GM19372 (cell line): ENCODE results near the gene STXBP5.
A peak's percentile ranks its signal among the peaks of the same experiment; 100 is the strongest.
"Not testable (repeated sequence)": the region's sequence is repeated elsewhere in the genome, so short reads cannot be mapped to it uniquely, and the experiment has no call there.

ENCODE experiments used
- ATAC-seq: cut with Tn5 transposase; IDR thresholded peaks from one replicate; pipeline ENCODE4 v1.9.1; 2021; ENCODE audit warnings: mild to moderate bottlenecking, low read depth, moderate library complexity; ENCODE audit not compliant: unreplicated experiment

The STXBP5 gene

DNA sequence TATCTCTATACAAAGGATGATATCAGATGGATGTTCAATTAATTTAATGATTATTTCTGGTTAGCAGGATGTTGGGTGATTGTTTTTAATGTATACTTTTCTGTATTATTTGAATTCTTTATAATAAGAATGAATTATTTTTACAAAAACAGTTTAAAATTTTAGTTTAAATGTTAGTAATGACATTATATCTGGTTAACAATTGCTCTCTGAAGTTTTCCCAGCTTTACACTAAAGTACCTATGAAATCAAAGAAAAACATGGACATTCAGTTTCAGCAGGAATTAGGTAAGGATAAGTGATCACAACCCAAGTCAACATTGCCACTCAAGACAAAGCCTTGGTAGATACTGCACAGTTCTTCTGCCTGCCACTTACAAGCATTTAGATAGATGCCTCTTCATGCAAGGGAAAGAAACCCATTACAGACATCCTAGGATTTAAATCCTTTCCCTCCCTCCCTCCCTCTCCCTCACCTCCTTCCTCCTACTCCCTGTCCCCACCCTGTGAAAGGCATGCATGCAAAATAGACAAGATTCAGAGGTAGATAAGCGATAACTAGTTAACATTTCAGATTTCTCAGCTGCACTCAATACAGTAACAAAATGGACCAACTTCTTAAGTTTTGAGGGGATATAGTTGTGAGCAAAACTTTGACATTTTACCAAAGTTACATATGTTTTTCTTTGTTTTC is 143.8 kb downstream of the STXBP5 start:
- ATAC-seq, result no peak

DNA sequence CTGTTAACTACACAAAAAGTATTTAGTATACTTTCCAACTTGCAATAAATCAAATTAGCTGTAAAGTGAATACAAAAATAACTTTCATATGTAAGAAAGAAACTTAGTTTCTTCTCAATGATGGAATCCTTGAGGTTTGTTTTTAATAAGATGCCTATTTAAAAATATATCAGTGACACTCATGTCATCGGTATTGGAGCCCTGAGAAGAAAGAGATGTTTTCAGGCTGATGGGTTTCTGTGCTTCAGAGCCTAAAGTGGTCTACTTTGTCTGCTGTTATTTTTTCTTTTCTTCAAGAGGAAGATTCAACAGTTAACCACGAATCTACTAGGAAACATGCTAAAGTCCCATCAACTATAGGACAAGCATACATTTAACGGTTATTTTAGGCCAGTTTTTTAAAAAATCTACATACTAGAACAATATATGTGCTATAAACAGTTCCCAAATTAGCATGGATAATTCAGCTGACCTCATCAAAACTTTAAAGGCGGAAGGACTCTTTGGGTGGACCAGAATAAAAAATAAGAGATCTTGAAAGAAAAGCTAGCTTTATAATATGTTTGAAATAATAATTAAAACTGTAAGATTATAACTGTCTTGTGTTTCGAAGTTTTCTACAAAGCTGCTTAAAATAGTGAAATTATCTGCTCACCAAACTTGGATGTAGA is 157.2 kb downstream of the STXBP5 start:
- no peak for ATAC-seq

DNA sequence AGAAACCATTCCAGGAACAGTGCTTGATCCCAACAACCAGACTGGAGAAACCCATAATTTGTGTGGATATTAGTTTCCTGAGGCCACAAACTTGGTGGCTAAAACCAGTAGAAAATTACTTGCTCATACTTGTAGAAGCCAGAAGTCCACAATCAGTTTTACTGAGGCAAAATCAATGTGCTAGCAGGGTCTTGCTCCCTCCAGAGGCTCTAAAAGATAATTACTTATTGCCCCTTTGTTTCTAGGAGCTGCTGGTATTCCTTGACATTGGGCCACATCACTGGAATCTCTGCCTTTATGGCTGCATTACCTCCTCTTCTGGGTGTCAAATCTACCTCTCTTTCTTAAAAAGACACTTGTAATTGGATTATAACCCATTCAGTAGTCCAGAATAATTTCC is 162.1 kb downstream of the STXBP5 start:
- ATAC-seq, result no peak

DNA sequence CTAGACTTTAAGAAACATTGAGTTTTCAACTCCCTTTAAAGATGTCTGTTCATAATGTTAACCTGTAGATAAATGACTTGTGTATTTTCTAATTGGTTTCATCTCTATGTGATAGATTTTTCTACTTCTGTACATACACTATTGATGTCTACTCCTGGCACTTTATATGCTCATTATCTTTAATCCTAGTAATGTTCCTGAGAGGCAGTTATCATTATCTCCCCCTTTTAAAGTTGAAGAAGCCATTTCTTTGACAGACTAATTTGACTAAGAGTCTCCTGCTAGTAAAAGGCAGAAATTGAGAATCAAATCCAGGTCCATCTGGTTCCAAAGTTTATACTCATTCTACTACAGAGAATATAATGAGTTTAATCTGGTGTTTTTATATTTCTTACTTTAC is 167.1 kb downstream of the STXBP5 start:
- no peak for ATAC-seq

DNA sequence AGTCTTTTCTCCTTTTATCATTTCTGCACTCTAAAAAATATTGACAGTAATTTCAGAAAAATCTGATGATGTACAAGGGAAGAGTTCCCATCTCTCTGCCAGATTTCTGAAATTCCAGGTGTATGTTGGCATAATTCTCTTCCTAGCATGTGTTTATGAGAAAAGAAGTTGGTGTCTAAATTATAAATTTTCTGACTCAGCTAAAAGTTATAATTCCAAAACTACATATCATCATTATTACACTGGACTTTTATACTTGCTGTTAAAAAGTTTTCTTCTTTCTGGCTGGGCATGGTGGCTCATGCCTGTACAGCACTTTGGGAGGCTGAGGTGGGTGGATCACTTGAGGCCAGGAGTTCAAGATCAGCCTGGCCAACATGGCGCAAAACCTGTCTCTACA is 168.6 kb downstream of the STXBP5 start:
- no peak for ATAC-seq

DNA sequence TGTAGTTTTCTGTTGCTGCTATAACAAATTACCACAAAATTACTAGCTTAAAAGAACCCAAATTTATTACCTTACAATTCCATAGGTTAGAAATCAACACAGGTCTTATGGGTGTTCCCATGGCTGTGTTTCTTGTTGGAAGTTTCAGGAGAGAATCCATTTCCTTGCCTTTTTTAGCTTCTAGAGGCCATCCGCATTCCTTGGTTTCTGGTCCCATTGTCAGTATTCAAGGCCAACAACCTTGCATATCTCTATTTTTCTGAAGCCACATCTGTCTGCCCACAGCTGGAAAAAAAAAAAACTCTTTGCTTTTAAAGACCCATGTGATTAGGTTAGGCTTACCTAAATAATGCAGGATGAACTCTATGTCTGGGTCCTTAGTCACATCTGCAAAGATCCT is 174.6 kb downstream of the STXBP5 start:
- no peak for ATAC-seq

DNA sequence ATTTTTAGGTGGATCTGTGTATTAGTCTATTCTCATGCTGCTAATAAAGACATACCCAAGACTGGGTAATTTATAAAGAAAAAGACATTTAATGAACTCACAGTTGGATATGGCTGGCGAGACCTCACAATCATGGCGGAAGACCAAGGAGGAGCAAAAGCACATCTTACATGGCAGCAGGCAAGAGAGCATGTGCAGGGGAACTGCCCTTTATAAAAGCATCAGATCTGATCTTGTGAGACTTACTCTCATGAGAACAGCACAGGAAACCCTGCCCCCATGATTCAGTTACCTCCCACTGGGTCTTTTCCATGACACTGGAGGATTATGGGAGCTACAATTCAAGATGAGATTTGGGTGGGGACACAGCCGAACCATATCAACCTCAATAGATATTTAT is 176.6 kb downstream of the STXBP5 start:
- not testable (repeated sequence) for ATAC-seq

DNA sequence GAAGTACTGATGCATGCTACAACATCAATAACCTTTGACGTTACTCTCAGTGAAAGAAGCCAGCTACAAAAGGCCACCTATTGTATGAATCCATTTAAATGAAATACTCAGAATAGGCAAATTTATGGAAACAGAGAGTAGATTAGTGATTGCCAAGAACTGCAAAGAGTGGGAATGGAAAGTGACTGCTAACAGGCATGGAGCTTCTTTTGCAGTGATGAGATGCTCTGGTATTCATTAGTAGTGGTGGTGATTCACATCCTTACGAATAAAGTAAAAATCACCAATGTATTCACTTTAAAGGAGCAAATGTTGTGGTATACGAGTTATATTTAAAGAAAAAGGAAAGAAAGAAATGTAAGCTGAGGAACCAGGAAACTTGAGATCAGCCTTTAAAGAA is 177.5 kb downstream of the STXBP5 start:
- ATAC-seq, result no peak

DNA sequence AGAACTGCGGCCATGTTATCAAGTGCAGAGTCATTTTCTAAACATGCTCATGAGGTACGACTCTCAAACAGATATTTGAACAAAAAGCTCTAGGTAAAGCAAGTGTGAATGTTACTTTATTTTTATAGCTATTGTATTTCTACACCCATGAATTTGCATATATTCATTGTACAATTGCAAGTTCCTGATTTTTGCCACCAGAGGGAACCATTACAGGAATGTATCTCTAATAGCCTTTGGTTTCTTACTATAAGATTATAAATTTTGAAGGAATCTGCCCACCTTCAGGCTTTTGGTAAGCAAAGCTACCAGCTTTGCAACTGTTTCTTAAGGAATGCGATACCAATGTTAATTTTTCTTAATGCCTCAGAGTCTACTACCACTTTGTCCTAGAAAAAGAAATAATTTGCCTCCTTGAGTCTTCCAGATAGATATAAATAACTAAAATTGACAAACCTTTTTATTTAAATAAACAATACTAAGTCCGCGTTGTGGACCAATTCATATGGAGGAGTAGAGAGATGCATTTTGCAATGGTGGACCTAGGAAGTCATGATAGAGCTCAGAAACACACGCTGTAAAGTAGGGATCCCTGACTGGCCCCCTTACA is 178.8 kb downstream of the STXBP5 start:
- no peak for ATAC-seq

DNA sequence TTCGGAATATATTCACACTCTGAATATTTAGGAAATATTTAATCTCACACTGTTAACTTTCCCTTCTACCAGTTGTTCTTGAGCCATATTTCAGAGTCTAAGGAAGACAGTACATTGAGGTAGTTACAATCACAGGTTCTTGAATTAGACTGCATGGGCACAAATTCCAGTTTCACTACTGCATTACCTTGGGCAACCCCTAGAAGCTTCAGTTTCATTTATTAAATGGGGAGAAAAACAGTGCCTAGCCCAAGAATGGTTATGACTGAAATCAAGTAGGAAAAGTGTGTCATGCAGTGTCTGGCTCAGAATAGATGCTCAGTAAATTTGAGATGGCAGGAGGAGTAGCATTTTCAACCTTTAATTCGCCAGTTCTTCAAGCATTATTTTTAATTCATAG is 179.8 kb downstream of the STXBP5 start:
- no peak for ATAC-seq

DNA sequence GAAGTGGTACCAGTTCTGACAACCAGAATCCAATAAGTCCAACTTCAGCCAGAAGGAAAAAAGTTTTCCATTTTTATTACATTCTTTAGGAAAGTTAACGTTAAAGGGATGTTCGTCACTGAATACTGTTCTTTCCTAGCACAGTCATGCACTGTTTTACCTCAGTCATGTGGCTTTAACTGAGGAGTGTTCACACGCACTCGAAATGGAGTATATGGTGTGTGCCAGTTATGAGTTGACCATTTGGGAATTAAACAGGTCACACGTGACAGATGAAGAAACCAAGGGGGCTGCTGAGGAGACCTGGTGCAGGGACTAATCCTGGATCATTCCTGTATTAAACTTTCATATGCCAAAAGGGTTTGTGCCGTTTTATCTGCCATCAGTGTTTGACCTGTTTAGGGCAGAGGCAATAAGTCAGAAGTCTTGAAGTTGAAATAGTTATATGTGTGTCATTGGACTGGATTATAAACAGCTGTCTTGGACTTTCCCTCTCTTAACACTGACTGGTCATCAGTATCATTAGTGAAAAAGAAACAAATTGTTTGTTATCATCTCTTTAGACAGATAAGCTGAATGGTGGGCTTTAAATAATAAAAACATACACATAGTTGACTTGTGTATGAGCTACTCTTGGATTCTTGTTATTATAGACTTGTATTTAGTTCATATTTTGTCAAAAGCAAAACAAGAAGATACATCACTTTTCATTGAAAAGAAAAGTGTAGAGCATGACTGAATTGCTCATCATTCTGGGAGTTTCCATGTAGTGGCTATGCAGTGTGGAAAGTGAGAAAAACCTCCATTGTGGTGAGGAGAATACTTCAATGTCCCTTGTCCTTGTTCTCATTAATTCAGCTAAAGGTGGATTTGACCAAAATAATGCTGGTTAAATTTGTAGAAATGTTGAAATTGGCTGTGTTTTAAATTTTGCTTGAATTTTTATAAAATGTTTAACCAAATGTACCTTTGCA is 180.8 kb downstream of the STXBP5 start:
- peak; percentile 54 for ATAC-seq

DNA sequence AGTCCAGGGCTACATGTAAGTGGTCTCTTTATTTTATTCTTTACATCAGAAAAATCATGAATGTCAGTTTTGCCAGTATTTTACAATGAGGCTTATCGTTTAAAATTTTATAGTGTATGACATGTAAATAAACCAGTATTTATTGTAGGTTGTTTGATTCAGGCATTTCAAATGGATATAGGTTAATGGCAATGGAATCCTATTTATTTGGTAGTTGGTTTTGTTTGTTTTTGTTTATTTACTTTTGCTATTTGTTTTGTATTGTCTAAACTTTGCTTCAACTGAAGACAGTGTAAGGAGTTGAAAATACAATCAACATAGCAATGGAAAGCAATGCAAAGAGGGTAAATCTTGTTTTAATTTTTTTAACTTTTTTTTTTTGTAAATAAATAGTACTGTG is 185.2 kb downstream of the STXBP5 start:
- no peak for ATAC-seq

DNA sequence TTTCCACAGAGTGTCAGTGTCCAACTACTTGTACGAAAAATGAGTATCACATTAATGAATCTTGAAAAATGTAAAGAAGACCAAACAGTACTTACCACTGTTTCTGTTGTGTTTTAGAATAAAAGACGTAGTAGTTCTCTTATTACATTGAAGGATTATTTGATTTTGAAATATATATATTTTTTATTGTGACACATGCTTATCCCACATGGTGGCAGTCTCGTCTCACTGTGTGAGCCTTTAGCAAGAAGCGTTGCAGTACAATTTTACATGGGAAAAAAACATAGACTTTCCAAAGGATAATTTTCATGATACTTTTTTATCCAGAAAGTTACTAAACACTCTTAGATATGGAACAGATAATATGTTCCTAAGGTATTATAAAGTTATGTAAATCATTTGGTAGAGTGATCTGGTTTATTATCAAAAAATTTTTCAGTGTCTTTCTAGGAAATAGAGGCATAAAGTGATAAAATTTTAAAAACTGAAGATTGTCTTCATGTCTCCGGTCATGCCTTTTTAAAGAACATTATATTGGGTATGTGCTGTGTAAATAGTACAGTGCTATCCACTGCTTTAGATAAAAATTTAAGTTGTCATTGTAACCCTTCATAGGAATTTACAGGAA is 186.8 kb downstream of the STXBP5 start:
- no peak for ATAC-seq

DNA sequence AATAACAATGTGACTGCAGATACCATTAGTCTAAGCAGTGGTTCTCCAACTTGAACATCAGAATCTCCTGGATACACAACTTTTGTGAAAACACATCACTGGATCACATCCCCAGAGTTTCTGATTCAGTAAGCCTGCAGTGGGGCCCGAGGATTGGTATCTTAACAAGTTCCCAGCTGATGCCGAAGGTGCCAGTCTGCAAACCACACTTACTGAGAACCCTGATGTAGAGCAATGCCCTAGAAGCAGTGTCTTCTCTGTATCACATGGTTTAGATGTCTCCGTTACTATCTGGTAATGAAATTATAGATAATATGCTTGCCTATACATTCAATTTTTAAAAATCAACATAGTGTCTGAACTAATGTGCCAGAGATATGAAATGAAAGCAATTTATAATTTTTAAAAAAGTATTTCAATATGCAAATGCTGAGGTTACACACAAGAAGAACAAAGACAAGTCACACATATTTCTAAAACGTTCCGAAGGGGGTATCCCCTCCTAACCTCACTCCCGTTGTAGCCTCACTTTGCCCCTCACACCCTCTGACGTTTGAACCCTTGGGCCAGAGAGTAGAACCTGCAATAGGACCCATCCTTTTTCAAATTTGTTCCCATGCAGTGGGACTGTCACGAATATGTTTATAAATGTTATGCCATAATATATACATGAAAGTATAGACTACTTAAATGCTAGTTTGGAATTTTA is 188.9 kb downstream of the STXBP5 start:
- ATAC-seq, result no peak

DNA sequence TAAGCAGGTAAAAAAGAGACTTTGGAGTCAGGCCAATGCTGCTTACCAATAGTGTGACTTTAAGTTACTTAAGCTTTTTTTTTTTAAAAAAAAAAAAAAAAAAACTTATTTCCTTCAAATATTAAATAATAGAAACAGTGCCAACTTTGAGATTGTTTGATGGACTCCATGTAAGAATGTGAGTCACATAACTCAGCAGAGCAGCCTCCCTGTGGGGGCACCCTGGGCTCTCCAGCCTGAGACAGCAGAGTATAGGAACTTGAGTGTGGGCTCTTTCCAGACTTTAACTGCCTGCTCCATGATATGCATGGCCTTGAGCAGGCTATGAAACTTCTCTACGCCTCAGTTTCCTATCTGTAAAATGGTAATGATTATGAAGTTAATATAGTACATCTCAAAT is 190.9 kb downstream of the STXBP5 start:
- ATAC-seq, result no peak

DNA sequence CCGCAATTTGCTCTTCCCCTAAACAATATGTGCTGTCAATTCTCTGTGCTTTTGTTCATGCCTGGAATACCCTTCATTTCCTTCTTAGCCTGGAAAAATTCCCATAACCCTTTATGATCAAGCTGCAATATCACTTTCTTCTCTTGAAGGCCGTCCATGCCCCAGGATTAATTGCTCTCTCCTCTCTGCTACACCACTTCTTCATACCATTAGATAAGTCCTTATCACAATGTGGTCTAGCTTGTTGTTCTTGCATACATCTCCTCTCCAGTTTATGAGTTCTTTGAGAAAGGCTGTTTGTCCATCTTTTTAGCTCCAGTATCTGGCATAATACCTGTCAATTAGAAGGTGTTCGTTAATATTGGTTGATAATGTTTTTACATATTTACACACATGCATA is 193.1 kb downstream of the STXBP5 start:
- ATAC-seq, result no peak

DNA sequence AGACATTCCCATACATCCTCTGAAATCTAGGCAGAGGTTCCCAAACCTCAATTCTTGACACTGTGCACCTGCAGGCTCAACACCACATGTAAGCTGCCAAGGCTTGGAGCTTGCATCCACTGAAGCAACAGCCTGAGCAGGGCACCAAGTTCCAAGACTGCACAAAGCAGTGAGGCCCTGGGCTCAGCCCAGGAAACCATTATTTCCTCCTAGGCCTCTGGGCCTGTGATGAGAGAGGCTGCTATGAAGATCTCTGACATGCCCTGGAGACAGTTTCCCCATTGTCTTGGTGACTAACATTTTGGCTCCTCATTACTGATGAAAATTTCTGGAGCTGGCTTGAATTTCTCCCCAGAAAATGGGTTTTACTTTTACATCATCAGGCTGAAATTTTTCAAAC is 196.8 kb downstream of the STXBP5 start:
- ATAC-seq, result no peak

DNA sequence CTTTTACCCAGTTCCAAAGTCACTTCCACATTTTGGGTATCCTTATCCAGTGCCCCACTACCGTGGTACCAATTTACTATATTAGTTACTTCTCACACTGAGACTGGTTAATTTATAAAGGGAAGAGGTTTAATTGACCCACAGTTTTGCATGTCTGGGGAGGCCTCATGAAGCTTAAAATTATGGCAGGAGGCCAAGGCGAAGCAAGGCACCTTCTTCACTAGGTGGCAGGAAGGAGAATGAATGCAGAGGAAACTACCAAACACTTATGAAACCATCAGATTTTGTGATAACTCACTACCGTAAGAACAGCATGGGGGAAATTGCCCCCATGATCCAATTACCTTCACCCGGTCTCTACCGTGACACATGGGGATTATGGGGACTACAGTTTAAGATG is 197.6 kb downstream of the STXBP5 start:
- ATAC-seq, result no peak

DNA sequence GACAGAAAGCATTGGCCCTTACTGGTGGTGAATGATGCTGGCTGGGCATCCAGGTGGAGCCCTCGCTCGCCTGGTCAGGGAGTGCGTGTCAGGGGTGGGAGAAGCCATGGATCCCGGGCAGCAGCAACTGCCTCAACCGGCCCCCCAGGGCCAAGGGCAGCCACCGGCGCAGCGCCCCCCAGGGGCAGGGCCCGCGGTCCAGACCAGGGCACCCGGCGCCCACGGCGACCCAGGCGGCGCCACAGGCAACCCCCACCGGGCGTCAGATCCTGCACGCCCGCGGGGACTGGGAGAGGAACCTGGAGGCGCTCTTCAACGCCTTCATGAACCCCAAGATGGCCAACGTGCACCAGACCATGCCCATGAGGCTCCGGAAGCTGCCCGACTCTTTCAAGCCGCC is 202.6 kb downstream of the STXBP5 start:
- ATAC-seq, result no peak

DNA sequence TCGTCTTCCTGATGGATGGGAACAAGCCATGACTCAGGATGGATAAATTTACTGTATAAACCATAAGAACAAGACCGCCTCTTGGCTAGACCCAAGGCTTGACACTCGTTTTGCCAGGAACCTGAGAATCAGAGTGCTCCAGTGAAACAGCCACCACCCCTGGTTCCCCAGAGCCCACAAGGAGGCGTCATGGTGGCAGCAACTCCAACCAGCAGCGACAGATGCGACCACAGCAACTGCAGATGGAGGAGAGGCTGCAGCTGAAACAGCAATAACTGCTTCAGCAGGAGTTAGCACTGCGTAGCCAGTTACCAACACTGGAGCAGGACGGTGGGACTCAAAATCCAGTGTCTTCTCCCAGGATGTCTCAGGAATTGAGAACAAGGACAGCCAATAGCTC is 203.4 kb downstream of the STXBP5 start:
- ATAC-seq, result no peak
